ENCODE results near the gene COL23A1. TPM values are rescaled to one million over a fixed set of nuclear protein-coding genes. Genes with fewer than 3 reads are reported as not detected.
A peak's percentile ranks its signal among the peaks of the same experiment; 100 is the strongest.
"Not testable (repeated sequence)": the region's sequence is repeated elsewhere in the genome, so short reads cannot be mapped to it uniquely, and the experiment has no call there.

Gene COL23A1
- total RNA-seq, 1 donor from 2014 or later: 0.12 TPM

DNA sequence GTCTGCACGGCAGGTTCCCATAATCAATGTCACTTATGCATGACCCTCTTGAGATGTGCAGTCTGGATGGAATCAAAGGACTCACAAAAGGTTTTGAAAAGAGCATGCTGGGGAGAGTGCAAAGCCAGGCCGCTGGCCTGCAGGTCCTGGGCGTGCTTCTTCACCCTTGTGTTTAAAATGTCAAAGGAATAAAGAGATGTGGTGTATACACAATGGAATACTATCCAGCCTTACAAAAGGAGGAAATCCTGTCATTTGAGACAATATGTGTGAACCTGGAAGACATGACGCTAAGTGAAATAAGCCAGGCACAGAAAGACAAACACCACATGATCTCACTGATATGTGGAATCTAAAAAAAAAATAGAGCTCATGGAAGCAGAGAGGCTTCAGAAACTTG is 220.1 kb downstream of the COL23A1 start:
- peaks cover 25% of the 10 kb centered on the region for H3K27me3 Mint-ChIP-seq (ENCODE audit: low read depth)
- TF ChIP-seq CTCF (IDR thresholded peaks at IDR 0.05): no peak
- H3K36me3 Mint-ChIP-seq (ENCODE audit: low read depth): peaks cover 6% of the 10 kb centered on the region
- DNase-seq (ENCODE audit: low spot score): no peak
- no peak overlapping the region for H3K4me3 Mint-ChIP-seq (ENCODE audit: unreplicated experiment)
- H3K9me3 Mint-ChIP-seq (ENCODE audit: low read depth): peaks cover 12% of the 10 kb centered on the region
- H3K4me1 Mint-ChIP-seq (ENCODE audit: low read depth): peaks cover 10% of the 10 kb centered on the region
- H3K27ac Mint-ChIP-seq (ENCODE audit: unreplicated experiment): peak overlapping the region; percentile 39

DNA sequence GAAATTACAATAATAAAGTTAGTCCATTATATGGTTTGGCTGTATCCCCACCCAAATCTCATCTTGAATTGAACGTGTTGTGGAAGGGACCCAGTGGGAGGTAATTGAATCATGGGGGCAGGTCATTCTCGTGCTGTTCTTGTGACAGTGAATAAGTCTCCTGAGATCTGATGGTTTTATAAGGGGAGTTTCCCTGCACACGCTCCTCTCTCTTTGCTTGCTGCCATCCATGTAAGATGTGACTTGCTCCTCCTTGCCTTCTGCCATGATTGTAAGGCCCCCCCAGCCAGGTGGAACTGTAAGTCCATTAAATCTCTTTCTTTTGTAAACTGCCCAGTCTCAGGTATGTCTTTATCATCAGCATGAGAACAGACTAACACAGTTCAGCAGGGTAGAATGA is 220.7 kb downstream of the COL23A1 start:
- Mint-ChIP-seq H3K9me3 (ENCODE audit: low read depth) (peaks cover 12% of the 10 kb centered on the region), H3K27me3 (ENCODE audit: low read depth) (peaks cover 22% of the 10 kb centered on the region)
- DNase-seq (ENCODE audit: low spot score): peak; percentile 2
- not testable (repeated sequence) for H3K4me1 Mint-ChIP-seq (ENCODE audit: low read depth); H3K4me3 Mint-ChIP-seq (ENCODE audit: unreplicated experiment); H3K27ac Mint-ChIP-seq (ENCODE audit: unreplicated experiment); H3K36me3 Mint-ChIP-seq (ENCODE audit: low read depth)

- Mint-ChIP-seq H3K36me3 (ENCODE audit: low read depth) (peaks cover 6% of the 10 kb centered on the region), H3K27ac (ENCODE audit: unreplicated experiment) (no peak overlapping the region), H3K4me3 (ENCODE audit: unreplicated experiment) (no peak overlapping the region), H3K4me1 (ENCODE audit: low read depth) (peaks cover 10% of the 10 kb centered on the region), H3K9me3 (ENCODE audit: low read depth) (peaks cover 12% of the 10 kb centered on the region), H3K27me3 (ENCODE audit: low read depth) (peaks cover 22% of the 10 kb centered on the region)
- peak; percentile 64 for DNase-seq (ENCODE audit: low spot score)
- TF ChIP-seq CTCF (IDR thresholded peaks at IDR 0.05): no peak
Observed at GRCh38 chr5:178368716-178369300, 221.4 kb downstream of the COL23A1 start.

- peaks cover 12% of the 10 kb centered on the region for H3K9me3 Mint-ChIP-seq (ENCODE audit: low read depth)
- TF ChIP-seq CTCF (IDR thresholded peaks at IDR 0.05): no peak
- peaks cover 22% of the 10 kb centered on the region for H3K27me3 Mint-ChIP-seq (ENCODE audit: low read depth)
- H3K4me1 Mint-ChIP-seq (ENCODE audit: low read depth): peaks cover 10% of the 10 kb centered on the region
- DNase-seq (ENCODE audit: low spot score): peak; percentile 30
- H3K36me3 Mint-ChIP-seq (ENCODE audit: low read depth): peaks cover 6% of the 10 kb centered on the region
- H3K4me3 Mint-ChIP-seq (ENCODE audit: unreplicated experiment): no peak overlapping the region
- H3K27ac Mint-ChIP-seq (ENCODE audit: unreplicated experiment): no peak overlapping the region
Observed at GRCh38 chr5:178368274-178368673, 221.9 kb downstream of the COL23A1 start.

GRCh38 chr5:178367736-178368120 is 222.5 kb downstream of the COL23A1 start:
- peaks cover 24% of the 10 kb centered on the region for H3K27me3 Mint-ChIP-seq (ENCODE audit: low read depth)
- no peak overlapping the region for H3K4me3 Mint-ChIP-seq (ENCODE audit: unreplicated experiment)
- H3K27ac Mint-ChIP-seq (ENCODE audit: unreplicated experiment): no peak overlapping the region
- peaks cover 10% of the 10 kb centered on the region for H3K4me1 Mint-ChIP-seq (ENCODE audit: low read depth)
- DNase-seq (ENCODE audit: low spot score): peak; percentile 88
- H3K9me3 Mint-ChIP-seq (ENCODE audit: low read depth): peaks cover 12% of the 10 kb centered on the region
- TF ChIP-seq CTCF (IDR thresholded peaks at IDR 0.05): no peak
- peaks cover 6% of the 10 kb centered on the region for H3K36me3 Mint-ChIP-seq (ENCODE audit: low read depth)

Measured in chondrocyte (in vitro differentiated cells).